GM19467 (cell line): Measurements from ENCODE around the gene RPL15.
"Not testable (repeated sequence)": the region's sequence is repeated elsewhere in the genome, so short reads cannot be mapped to it uniquely, and the experiment has no call there.

Experiments
- ATAC-seq: cut with Tn5 transposase; IDR thresholded peaks from one replicate; pipeline ENCODE4 v1.9.1; 2021; ENCODE audit warnings: mild to moderate bottlenecking, moderate library complexity; ENCODE audit not compliant: unreplicated experiment

The RPL15 gene

DNA sequence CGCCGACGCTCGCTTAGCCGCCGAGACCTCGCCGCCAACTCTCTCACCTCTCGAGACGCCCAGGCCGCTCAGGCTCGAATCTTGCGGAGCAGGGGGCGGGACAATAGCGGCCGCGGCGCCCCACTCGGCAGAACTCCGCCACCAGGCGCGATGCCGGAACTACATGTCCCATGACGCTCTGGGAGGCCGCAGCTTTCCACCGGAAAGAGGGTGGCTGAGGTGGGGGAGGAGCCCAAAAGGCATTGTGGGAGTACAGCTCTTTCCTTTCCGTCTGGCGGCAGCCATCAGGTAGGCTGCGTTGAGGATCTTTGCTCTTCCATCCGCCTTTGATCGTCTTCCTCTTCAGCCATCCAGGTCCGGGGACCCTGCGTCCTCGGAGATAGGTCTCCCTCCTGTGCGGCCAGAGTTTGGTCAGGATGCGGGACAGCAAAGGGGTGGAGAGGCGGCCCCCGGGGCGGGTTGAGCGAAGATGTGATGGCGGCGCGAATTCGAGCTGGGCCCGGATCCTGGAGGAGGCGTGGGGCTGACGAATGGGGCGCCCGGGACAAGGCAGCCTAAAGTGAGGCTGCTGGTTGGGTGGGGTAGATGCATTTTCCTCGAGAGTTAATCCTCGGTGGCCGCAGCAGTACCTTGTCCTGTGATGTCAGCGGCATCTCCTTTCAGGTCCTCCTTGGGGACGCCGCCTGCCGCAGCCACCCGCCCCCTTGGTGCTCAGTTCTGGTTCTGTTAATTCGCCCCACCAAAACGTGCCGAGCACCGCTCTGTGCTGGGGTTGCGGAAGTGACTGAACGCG is at the start of gene RPL15, which contains the start of gene NKIRAS1:
TSS of gene RPL15 (plus strand) at position 247 of the 793 bp plus-strand sequence. CDS start 728 bp downstream, outside the sequence.
TSS of gene NKIRAS1 (minus strand) at position 105 of the 793 bp plus-strand sequence. CDS start 6,086 bp downstream, outside the sequence.
- peak; percentile 95 for ATAC-seq

DNA sequence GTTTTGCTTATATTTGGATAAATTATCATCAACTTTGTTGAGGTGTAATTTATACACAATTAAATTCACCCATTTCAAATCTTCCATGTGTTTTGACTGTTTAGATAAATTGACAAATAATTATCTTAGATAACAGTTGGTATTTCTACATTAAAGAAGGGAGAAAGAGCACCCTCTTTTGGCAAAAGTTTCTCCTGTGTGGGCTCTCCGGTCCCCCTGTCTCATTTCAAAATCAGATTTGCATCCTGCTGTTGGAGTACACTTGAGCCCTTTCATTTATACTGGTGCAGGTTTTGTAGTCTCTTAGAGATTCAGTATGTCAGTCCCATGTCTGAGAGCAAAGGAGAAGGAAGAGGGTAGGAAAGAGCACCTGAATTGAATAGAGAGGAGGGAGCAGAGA is 49.5 kb upstream of the RPL15 start:
- no peak for ATAC-seq

DNA sequence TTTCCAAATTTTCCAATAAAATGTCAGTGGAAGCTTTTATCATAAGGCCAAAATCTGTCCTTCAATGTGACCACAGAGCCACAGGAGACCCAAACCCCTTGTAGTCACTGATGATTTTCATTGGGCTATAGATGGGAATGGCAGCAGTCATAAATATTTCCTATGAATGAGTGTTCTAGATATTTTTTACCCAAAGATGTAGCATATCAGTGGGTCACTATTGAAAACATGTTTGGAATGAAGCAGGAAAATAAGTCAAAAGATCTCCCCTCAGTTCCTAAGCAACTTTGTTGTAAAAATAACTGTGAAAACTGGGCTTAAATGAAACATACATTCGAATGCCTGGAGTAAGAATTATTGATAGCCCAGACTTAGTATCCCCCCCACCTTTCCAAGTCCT is 49.1 kb upstream of the RPL15 start:
- no peak for ATAC-seq

DNA sequence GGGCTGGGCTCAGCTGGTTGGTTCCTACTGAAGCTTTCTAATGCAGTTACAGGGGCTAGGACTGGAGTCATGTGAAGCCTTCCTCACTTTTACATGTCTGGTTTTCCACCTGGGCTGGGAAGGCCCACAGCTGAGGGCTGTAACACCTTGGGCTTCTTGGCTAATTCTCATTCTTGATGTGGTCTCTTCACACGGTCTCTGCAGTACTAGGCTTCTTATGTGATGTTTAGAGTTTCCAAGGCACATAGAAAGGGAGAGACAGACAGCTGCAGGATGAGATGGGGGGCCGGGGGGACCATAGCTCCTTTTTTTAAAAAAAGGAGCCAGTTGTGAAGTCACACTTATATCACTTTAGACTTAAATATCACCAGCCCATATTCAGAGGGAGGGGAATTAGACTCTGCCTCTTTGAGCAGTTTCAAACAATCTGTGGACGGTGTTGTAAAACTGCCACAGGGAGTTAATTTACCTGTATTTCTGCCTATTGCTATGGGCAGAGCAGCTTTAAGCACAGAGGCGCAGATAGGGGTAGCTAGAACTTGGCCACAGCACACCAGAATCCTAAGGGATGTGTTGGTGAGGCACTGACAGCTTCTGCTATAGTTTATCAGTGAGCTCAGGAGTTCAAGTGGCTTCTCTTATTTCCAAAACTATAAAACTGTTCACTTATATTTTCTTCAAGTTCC is 46.8 kb upstream of the RPL15 start:
- ATAC-seq, result no peak

DNA sequence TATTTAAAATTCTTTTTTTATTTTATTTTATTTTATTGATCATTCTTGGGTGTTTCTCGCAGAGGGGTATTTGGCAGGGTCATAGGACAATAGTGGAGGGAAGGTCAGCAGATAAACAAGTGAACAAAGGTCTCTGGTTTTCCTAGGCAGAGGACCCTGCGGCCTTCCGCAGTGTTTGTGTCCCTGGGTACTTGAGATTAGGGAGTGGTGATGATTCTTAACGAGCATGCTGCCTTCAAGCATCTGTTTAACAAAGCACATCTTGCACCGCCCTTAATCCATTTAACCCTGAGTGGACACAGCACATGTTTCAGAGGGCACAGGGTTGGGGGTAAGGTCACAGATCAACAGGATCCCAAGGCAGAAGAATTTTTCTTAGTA is 46.3 kb upstream of the RPL15 start:
- ATAC-seq, result not testable (repeated sequence)

DNA sequence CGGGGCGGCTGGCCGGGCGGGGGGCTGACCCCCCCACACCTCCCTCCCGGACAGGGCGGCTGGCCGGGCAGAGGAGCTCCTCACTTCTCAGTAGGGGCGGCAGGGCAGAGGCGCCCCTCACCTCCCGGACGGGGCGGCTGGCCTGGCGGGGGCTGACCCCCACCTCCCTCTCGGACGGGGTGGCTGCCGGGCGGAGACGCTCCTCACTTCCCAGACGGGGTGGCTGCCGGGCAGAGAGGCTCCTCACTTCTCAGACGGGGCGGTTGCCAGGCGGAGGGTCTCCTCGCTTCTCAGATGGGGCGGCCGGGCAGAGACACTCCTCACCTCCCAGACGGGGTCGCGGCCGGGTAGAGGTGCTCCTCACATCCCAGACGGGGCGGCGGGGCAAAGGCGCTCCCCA is 45.6 kb upstream of the RPL15 start:
- ATAC-seq, result not testable (repeated sequence)

DNA sequence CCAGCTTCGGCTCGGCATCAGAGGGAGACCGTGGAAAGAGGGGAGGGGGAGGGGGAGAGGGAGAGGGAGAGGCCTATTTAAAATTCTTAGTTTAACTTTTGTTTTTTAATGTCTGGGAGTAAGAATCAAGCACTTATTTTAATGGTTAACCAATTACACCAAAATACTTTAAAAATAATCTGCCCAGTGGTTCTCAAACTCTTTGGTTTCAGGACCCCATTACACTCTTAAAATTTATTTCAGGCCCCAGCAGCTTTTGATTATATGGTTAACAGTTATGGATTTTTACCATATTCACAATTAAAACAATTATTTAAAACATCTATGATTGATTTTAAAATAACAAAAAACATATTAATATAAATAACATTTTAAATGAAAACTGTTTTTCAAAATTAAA is 44.6 kb upstream of the RPL15 start:
- ATAC-seq, result no peak

DNA sequence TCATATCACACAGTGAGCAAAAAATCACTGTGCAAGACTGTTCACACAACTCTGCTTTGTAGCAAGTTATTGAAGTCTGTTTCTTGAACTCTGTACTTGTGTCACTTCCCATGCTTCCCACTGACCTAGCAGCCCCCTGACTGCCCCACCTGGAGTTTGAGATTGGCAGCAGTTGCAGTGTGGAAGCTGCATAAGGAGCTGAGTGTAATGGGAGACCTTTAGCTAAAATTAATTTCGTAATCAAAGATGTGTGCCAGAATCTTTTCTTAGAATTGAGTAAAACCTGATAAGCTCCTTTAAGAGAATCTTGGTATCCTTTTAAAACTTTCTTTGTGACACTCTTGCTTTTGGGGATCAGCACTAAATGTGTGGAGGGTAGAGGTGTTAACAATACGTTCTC is 43.0 kb upstream of the RPL15 start:
- ATAC-seq, result no peak

DNA sequence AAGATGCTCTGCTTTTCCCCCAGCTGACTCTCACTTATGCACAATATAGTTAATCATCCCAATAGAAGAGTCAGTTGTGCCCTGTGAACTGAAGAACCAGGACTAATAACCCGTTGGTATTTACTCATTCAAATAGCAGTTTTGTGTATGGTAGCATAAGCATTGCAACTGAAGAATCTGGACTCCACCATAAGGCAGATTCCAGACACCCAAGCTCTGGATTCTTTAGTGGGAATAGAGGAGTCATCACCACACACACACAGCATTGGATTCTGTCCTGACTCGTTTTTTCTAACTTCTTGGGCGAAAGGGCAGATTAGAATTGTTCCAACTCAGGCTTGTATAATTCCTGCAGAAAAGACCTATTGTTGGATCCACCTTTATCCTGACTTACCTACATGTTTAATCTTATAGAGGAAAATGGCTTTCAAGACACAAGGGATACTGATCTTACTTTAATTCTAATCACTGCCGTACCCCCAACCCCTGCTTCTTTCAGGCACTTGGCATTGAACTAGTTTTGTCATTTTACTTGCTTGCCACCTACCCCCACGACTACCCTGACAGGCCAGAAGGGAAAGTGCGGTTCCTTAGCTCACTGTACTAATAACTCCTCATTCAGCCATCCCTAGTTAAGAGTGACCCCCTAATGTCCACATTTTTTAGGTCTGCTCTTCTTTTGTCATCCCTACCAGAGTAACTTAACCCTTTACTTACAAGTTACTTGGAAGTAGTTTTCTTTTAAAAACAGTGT is 42.4 kb upstream of the RPL15 start:
- ATAC-seq, result no peak

DNA sequence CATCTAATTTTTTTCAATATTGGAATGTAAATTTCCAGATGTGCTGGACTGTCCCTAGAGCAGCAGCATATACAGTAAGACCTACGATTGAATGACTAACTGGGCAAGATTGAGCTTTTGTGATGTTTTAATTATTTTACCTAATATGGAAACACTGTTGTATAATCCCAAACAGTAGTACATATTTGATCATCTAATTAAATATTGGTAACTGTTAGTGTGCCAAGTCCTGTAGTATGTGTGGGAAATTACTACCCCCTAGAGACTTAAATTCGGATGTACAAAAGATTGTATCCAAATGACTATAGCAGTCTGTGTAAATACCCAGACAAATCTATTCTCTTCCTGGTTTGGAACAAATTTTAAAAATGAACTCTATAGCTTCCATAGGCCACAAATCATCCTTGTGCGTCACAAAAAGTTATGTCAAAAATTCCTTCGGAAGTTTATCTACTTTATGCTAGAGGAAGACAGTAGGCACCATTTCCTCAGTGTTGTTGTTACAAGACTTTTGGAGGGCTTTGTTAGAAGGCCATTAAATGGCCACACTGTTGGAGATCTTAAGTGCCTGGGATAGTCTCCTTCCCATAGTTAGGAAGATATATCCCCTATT is 41.7 kb upstream of the RPL15 start:
- ATAC-seq, result no peak

DNA sequence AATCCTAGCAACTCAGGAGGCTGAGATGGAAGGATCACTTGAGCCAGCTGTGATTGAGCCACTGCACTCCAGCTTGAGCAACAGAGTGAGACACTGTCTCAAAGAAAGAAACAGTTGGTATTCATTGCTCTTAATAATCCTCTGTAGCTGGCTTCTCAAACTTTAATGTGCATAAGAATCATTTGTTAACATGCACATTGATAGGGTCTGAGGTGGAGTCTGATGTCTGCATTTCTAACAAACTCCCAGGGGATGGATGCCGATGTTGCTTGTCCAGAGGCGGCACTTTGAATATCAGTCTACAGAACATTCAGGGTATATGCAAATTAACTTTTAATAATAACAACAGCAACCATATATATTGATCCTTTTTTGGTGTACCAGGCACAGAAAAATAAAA is 40.0 kb upstream of the RPL15 start:
- no peak for ATAC-seq

DNA sequence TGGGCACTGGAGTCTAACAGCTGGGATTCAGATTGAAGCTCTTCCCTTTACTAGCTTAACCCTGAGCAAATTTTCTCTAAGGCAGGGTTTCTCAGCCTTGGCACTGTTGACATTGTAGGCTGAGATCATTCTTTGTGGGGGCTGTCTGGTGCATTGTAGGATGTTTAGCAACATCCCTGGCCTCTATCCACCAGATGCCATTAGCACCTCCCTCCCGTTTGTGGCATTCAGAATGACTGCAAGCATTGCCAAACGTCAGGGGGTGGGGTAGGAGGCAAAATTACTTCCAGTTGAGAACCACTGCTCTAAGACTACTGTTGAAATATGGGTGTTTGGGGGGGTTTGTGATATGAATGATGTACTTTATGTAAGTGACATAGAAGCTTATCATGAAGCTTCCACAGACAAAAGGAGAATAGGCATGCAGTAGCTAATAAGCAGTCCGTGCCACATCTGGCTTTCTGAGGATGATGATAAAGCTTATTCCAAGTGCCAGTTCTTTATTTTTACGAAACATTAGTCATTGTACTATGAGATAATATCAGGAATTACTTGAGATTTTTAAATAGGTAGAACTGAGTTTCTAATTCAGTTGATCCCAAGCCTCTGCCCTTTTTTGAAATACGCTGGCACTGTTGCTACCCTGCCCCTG is 39.5 kb upstream of the RPL15 start:
- ATAC-seq, result no peak

DNA sequence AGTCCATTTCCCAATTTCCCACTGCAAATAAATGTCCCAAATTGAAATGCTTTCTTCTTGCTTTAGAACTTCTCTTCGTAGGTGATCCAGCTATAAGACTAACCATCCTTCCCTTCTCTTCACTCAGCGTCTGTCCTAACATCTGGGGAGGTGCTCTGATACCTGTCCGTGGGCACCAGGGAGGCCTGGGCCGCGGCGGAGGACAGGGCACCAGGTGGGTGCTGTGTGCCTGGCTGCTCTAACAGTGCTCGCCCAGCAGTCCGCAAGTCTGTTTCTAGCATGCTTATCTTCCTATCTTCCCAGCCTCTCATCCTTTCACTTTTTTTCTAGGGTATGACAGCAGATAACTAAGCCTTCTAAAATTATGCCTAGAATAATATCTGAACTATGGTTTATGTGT is 37.4 kb upstream of the RPL15 start:
- ATAC-seq, result no peak

DNA sequence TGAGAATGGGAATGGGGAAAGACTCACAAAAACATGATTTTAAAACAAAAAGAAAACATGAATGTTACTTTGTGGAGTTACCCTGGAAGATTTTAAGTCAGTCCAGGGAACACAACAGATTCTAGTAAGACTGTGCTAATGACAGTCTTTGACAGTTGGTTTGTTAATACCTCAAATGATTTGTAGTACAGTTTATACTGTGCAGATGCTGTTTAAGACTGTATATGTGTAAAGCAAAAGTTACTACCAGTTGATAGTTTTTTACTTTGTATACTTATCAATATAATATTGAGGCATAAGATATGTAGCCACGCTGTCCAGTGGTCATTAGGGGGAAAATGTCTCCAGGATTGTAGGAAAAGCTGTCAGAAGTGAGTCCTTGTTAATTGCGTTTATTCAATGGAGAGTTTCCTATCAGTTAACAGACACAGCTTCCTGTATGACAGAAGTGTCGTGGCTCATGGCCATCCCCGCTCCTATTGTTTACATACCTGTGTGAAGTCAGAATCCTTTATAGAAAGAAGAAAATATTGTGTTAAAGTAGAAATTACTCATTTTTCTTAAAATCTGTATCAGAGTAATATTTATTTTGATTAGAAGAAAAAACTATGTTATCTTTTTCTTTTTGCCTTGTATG is 36.1 kb upstream of the RPL15 start:
- ATAC-seq, result no peak

DNA sequence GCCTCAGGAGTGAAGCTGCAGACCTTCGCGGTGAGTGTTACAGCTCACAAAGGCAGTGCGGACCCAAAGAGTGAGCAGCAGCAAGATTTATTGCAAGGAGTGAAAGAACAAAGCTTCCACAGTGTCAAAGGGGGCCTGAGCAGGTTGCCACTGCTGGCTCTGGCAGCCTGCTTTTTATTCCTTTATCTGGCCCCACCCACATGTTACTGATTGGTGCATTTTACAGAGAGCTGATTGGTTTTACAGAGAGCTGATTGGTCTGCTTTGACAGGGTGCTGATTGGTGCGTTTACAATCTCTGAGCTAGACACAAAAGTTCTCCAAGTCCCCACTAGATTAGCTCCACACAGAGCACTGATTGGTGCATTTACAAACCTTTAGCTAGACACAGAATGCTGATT is 34.9 kb upstream of the RPL15 start:
- not testable (repeated sequence) for ATAC-seq

DNA sequence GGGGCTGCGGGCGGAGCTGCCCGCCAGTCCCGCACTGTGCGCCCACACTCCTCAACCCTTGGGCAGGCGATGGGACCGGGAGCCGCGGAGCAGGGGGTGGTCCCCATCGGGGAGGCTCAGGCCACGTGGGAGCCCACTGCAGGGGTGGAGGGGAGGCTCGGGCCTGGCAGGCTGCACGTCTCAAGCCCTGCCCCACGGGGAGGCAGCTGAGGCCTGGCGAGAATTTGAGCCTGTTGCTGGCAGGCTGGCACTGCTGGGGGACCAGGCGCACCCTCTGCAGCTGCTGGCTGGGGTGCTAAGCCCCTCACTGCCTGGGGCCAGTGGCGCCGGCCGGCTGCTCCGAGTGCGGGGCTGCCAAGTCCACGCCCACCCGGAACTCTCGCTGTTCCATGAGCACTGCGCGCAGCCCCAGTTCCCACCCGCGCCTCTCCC is 34.4 kb upstream of the RPL15 start:
- ATAC-seq, result no peak

DNA sequence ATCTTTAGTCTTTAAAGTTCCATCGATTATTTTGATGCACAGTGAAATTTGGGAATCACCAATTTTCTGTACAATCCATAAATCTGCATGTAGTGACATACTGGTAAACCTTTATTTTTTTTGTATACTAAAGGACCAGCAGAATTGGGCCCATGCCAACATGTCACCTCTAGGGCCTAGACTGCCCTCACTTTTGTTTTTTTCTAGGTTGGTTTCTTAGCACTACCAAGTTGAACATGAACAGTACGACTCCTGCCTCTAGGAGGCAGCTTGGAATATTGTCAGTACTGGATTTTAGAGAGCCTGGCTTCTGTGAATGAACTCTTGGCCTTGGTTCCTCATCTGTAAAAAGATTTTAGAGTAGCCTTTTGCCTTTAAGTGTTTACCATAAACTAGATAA is 32.5 kb upstream of the RPL15 start:
- ATAC-seq, result no peak

DNA sequence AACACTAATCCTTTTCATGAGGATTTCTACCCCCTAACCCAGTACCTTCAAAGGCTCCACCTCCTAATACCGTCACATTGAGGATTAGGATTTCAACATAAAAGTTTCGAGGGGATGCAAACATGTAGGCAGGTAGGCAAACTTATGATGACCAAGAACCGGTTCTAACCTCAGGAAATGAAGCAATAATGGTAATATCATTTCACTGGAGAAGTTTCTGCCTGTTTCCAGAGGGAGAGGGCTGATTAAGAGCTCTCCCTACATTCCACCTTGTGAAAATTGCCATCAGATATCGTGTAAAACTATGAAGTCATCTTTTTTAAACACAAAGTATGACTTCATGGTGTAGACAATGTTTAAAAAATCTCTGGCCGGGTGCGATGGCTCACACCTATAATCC is 31.7 kb upstream of the RPL15 start:
- no peak for ATAC-seq

DNA sequence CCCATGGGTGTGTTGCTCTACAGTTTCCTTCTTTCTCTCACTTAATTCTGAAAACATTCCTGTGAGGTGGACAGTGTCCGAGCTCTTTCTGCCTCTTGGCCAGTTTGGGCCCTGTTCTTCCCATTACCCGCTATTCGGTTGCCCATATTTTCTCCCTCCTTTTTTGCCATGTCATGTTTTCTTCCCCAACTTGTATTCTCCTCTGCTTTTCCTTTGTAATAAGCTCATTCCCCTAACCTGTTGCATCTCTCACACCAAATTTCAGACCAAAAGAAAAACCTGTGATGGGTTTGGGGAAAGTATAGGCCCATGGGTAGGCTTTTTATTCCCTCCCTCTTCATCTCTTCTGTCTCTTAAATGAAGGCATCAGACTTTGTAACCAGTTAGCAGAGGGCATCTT is 30.6 kb upstream of the RPL15 start:
- ATAC-seq, result no peak

DNA sequence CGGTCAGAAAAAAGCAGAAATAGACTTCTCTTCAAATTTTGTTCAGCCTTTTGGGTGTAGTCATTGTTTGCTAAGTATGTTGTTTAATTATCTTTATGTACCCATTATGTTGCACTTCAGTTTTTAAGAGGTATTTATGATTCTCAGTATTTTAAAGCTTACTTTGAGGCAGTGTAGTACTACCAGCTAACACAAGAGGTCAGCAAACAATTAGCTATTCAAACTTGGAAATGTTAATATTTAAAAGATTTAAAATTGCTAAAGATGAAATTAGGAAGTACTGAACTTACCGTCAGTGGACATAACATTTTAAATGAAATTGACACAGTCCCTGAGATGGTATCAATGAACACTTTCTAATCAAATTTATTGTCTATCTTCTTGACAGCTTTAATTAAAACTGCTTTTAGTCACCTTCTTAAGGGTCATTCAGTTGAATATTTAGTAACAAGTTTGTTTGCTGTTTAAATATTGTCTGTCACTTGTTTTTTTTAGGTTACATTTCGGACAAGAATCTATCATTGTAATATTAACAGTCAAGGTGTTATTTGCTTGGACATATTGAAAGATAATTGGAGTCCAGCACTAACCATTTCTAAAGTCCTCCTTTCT is 28.2 kb upstream of the RPL15 start:
- no peak for ATAC-seq
